Keratinocyte (primary cell): ENCODE data around the gene ZDHHC12. TPM values are rescaled to one million over a fixed set of nuclear protein-coding genes. Genes with fewer than 3 reads are reported as not detected.

Source experiments
- DNase-seq: peaks from one replicate; pipeline ENCODE4 v3.0.0-alpha.2; 2011; ENCODE audit warnings: low read depth, missing footprints, low spot score
- FAIRE-seq: peaks from 2 replicates; lab custom pipeline; 2011; peaks lifted over from hg19 to GRCh38; lab: Jason Lieb, UNC
- H2AFZ ChIP-seq: 2 replicates; pipeline ENCODE4 v1.6.0; 2012; ENCODE audit warnings: low read length, control low read depth, inconsistent platforms; ENCODE audit not compliant: control insufficient read depth
- H3K27ac ChIP-seq: 2 replicates; pipeline ENCODE4 v1.5.1; 2011; ENCODE audit warnings: low read length; ENCODE audit not compliant: control insufficient read depth, insufficient read depth
- H3K27me3 ChIP-seq: 3 replicates; pipeline ENCODE4 v1.6.0; 2011; ENCODE audit warnings: low read length; ENCODE audit not compliant: control insufficient read depth, insufficient read depth; ENCODE audit errors: extremely low read depth
- H3K36me3 ChIP-seq, 2 experiments: 2 replicates in 1 of 2; 3 replicates in 1 of 2; pipeline ENCODE4 v1.5.1; 2011; ENCODE audit warnings: low read length in 2 of 2, mild to moderate bottlenecking in 1 of 2; ENCODE audit not compliant: control insufficient read depth in 2 of 2, insufficient read depth in 2 of 2; ENCODE audit errors: extremely low read depth in 1 of 2
- H3K4me1 ChIP-seq: 3 replicates; pipeline ENCODE4 v1.5.1; 2011; ENCODE audit warnings: low read length; ENCODE audit not compliant: control insufficient read depth, insufficient read depth; ENCODE audit errors: extremely low read depth
- H3K4me2 ChIP-seq: 3 replicates; pipeline ENCODE4 v1.6.0; 2011; ENCODE audit warnings: low read depth, low read length; ENCODE audit not compliant: control insufficient read depth, insufficient read depth; ENCODE audit errors: extremely low read depth
- H3K4me3 ChIP-seq, 3 experiments: fragments of 200-600 bp in 1 of 3; sonication (generic) in 1 of 3; 2 replicates in 2 of 3; 3 replicates in 1 of 3; pipeline ENCODE4 v1.5.1; 2011 to 2016; ENCODE audit warnings: low read length in 3 of 3, mild to moderate bottlenecking in 3 of 3, control low read depth in 2 of 3, inconsistent platforms in 1 of 3, low read depth in 1 of 3, mixed read lengths in 1 of 3, mixed run types in 1 of 3, moderate library complexity in 1 of 3; ENCODE audit not compliant: control insufficient read depth in 2 of 3, insufficient read depth in 2 of 3; ENCODE audit errors: extremely low read depth in 1 of 3
- H3K79me2 ChIP-seq: 2 replicates; pipeline ENCODE4 v1.6.0; 2012; ENCODE audit warnings: low read length; ENCODE audit not compliant: control insufficient read depth, insufficient read depth
- H3K9ac ChIP-seq: 3 replicates; pipeline ENCODE4 v1.6.0; 2011; ENCODE audit warnings: low read length; ENCODE audit not compliant: control insufficient read depth, insufficient read depth; ENCODE audit errors: extremely low read depth
- H3K9me1 ChIP-seq: 3 replicates; pipeline ENCODE4 v1.6.0; 2011; ENCODE audit warnings: low read length; ENCODE audit not compliant: control insufficient read depth, insufficient read depth; ENCODE audit errors: extremely low read depth
- H3K9me3 ChIP-seq: 2 replicates; pipeline ENCODE4 v1.5.1; 2012; ENCODE audit warnings: low read depth, low read length; ENCODE audit not compliant: control insufficient read depth
- H4K20me1 ChIP-seq: 3 replicates; pipeline ENCODE4 v1.6.0; 2011; ENCODE audit warnings: low read length; ENCODE audit not compliant: control insufficient read depth, insufficient read depth; ENCODE audit errors: extremely low read depth
- EZH2 ChIP-seq: IDR thresholded peaks from one replicate; pipeline ENCODE4 v1.6.1; 2012; ENCODE audit warnings: inconsistent platforms, mild to moderate bottlenecking, low read length, moderate library complexity
- dilution Hi-C: fragments of 300-500 bp; cut with MboI; formaldehyde crosslinking; loops from one replicate; pipeline ENCODE4 v1.7.0; 2020; ENCODE audit warnings: low sequenced_read_pairs; ENCODE audit not compliant: extremely low pct_ligation_motif_present
- polyA plus RNA-seq, 5 experiments: library from polyadenylated mRNA; depleted of rRNA in 3 of 5; stranded (reverse) in 3 of 5; stranded (forward) in 1 of 5; unstranded in 1 of 5; fragments of >200 nt; gene quantifications; 1 replicate in 1 of 5; 2 replicates in 3 of 5; 3 replicates in 1 of 5; pipeline versions ENCODE4 v1.2.1 to v1.2.3, GENCODE V29; 2011 to 2012; ENCODE audit warnings: missing spikeins in 2 of 5, low read depth in 1 of 5, low replicate concordance in 1 of 5
- TF ChIP-seq, protein P1 (sequence below), 3 experiments: IDR thresholded peaks in 1 of 3; conservative IDR thresholded peaks in 1 of 3; optimal IDR thresholded peaks in 1 of 3; 2 replicates in 2 of 3; 3 replicates in 1 of 3; pipeline versions ENCODE3 to v1.5.1; 2011; ENCODE audit warnings: low read length in 3 of 3, mild to moderate bottlenecking in 3 of 3, moderate library complexity in 2 of 3, control low read depth in 1 of 3, inconsistent platforms in 1 of 3; ENCODE audit not compliant: insufficient read depth in 2 of 3; ENCODE audit errors: extremely low read depth in 1 of 3

ZDHHC12 gene
- polyA plus RNA-seq, 1 donor (not counting 4 experiments of a cell fraction or from before 2014, with no cell fraction given): 24.1 TPM

- H3K4me2 ChIP-seq: peak overlapping the region; percentile 73
- dilution Hi-C loops: no loop called here
- no peaks in the 10 kb centered on the region for H3K9me3 ChIP-seq
- no peak for TF ChIP-seq EZH2
- TF ChIP-seq, protein P1, sequence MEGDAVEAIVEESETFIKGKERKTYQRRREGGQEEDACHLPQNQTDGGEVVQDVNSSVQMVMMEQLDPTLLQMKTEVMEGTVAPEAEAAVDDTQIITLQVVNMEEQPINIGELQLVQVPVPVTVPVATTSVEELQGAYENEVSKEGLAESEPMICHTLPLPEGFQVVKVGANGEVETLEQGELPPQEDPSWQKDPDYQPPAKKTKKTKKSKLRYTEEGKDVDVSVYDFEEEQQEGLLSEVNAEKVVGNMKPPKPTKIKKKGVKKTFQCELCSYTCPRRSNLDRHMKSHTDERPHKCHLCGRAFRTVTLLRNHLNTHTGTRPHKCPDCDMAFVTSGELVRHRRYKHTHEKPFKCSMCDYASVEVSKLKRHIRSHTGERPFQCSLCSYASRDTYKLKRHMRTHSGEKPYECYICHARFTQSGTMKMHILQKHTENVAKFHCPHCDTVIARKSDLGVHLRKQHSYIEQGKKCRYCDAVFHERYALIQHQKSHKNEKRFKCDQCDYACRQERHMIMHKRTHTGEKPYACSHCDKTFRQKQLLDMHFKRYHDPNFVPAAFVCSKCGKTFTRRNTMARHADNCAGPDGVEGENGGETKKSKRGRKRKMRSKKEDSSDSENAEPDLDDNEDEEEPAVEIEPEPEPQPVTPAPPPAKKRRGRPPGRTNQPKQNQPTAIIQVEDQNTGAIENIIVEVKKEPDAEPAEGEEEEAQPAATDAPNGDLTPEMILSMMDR (optimal IDR thresholded peaks at IDR 0.05 in 1 of 3, IDR thresholded peaks at IDR 0.05 in 1 of 3, conservative IDR thresholded peaks at IDR 0.05 in 1 of 3; ENCODE audit: extremely low read depth in 1 of 3, insufficient read depth in 2 of 3, low read length in 3 of 3): no peak
- H3K27me3 ChIP-seq: no peaks in the 10 kb centered on the region
- FAIRE-seq: no peak
- no peaks in the 10 kb centered on the region for H3K36me3 ChIP-seq
- peak overlapping the region; percentile 66 for H3K9ac ChIP-seq
- DNase-seq: no peak
- peak overlapping the region; percentile 86 for H2AFZ ChIP-seq
- H4K20me1 ChIP-seq: no peaks in the 10 kb centered on the region
- no peaks in the 10 kb centered on the region for H3K4me1 ChIP-seq
- H3K79me2 ChIP-seq: no peaks in the 10 kb centered on the region
- no peak overlapping the region for H3K27ac ChIP-seq
- no peaks in the 10 kb centered on the region for H3K9me1 ChIP-seq
- peak overlapping the region; percentile 50 to 79 (median 66) for H3K4me3 ChIP-seq
These were observed 20.8 kb downstream of the ZDHHC12 start for GRCh38 chr9:128702949-128703615.

GRCh38 chr9:128702445-128702948, 21.4 kb downstream of the ZDHHC12 start, which contains the start of gene PKN3:
Gene PKN3 (plus strand): TSS chr9:128702503. CDS start chr9:128702916, 413 bp downstream.
- Histone ChIP-seq H3K9me1 (no peaks in the 10 kb centered on the region), H3K4me2 (peak within 1 kb of the TSS; percentile 73), H3K9me3 (no peaks in the 10 kb centered on the region), H3K4me3 (peak within 1 kb of the TSS; percentile 50 to 79 (median 66)), H3K79me2 (no peaks in the 10 kb centered on the region), H2AFZ (peak within 1 kb of the TSS; percentile 86), H3K9ac (peak within 1 kb of the TSS; percentile 66), H4K20me1 (no peaks in the 10 kb centered on the region), H3K27me3 (no peaks in the 10 kb centered on the region), H3K36me3 (no peaks in the 10 kb centered on the region), H3K27ac (no peak within 1 kb of the TSS), H3K4me1 (no peaks in the 10 kb centered on the region)
- TF ChIP-seq EZH2: no peak
- TF ChIP-seq, protein P1 (optimal IDR thresholded peaks at IDR 0.05 in 1 of 3, IDR thresholded peaks at IDR 0.05 in 1 of 3, conservative IDR thresholded peaks at IDR 0.05 in 1 of 3; ENCODE audit: extremely low read depth in 1 of 3, insufficient read depth in 2 of 3, low read length in 3 of 3): peak; percentile 62 to 89 (median 87)
- no peak for FAIRE-seq
- DNase-seq: no peak
- dilution Hi-C loops: no loop called here
